Neural progenitor cell (in vitro differentiated cells): ENCODE data around the gene ZFAND2B.
"Not testable (repeated sequence)": the region's sequence is repeated elsewhere in the genome, so short reads cannot be mapped to it uniquely, and the experiment has no call there.

Experiments
- CTCF ChIP-seq: fragments of 200-600 bp; sonication (generic); IDR thresholded peaks from 2 replicates; pipeline ENCODE4 v1.5.1; 2017; ENCODE audit warnings: antibody characterized with exemption, mild to moderate bottlenecking
- EZH2 ChIP-seq: fragments of 200-600 bp; sonication (generic); IDR thresholded peaks from 2 replicates; pipeline ENCODE4 v1.6.1; 2017; ENCODE audit warnings: antibody characterized with exemption, mild to moderate bottlenecking, moderate library complexity

- TF ChIP-seq CTCF, EZH2: not testable (repeated sequence)
Observed at GRCh38 chr2:219200502-219201326, 5.9 kb upstream of the ZFAND2B start.
